Fibroblast of peridontal ligament (primary cell): Measurements from ENCODE around the gene TEX28.
"Not testable (repeated sequence)": the region's sequence is repeated elsewhere in the genome, so short reads cannot be mapped to it uniquely, and the experiment has no call there.

Source experiments
- DNase-seq: peaks from one replicate; pipeline ENCODE4 v3.0.0-alpha.2; 2010; ENCODE audit errors: extremely low read depth

TEX28 gene

DNA sequence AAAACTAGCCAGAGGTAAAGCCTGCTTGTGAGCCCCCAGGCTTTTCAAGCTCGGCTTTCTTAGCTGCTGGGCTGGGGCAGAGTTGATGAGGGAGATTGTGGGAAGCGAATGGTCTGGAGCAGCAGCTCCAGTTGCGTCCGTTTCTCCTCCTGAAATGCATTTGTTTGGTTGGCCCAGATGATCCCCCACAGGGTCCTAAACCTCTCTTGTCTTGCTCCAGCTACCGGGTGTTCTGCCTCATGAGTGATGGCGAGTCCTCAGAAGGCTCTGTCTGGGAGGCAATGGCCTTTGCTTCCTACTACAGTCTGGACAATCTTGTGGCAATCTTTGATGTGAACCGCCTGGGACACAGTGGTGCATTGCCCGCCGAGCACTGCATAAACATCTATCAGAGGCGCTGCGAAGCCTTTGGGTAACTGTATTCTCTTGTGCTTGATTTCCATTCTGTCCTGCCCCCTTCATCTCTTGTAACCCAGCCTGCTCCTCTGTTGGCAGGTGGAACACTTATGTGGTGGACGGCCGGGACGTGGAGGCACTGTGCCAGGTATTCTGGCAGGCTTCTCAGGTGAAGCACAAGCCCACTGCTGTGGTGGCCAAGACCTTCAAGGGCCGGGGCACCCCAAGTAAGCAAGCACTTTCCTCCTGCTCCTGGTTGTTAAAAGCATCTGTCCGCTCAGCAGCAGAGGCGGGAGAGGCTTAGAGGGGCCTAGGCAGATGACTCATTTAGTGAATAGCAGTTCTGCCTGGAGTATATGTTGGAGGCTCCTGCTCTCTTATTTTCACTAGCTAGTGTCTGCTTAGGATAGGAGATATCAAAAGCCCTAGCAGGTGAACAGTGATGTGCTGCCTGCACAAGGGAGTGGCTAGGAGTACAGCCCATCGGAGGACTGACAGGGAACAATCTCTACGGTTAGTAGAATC lies 16.0 kb upstream of the TEX28 start:
- no peak for DNase-seq

- no peak for DNase-seq
These were observed 14.3 kb upstream of the TEX28 start for GRCh38 chrX:154309041-154309775.

GRCh38 chrX:154308108-154308946 lies 13.4 kb upstream of the TEX28 start:
- DNase-seq = peak; percentile 23

DNA sequence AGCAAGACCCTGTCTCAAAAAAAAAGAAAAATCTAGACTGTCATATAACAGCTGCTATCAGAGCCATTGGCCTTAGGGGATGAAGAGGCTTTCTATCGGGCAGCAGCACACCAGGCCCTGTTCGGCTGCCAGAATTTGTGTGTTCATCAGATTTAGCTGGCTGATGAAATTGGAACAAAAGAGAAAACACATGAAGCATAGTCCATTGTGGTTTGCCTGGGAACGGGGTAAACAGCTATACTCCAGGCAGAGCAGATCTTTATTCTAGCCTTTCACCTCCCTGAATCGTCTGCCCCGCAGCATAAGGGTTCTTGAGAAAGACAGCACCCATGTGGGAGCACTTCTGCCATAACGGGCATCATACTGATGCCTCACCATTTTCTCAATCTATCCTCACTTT lies 12.3 kb upstream of the TEX28 start:
- DNase-seq = no peak

- DNase-seq = no peak
These were observed 10.7 kb upstream of the TEX28 start for GRCh38 chrX:154305541-154306205.

GRCh38 chrX:154304846-154305245 lies 9.9 kb upstream of the TEX28 start:
- no peak for DNase-seq

DNA sequence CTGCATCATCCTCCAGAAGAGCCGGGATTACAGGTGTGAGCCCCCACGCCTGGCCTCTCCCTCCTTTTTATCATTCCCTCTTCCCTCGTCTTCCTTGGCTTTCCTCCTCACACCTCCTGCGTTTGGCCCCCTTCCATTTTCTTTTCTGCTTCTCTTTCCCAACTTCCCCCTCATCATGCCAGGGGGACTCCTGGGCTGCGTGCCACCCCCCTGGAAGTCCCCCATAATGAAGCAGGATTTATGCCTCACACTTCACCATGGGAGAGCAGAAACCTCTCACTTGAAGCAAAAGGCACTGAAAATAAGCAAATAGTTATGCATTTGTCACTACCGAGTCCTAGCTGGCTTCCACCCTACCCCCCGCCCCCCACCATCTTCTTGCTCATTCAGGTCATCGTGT lies 8.6 kb upstream of the TEX28 start:
- no peak for DNase-seq

DNA sequence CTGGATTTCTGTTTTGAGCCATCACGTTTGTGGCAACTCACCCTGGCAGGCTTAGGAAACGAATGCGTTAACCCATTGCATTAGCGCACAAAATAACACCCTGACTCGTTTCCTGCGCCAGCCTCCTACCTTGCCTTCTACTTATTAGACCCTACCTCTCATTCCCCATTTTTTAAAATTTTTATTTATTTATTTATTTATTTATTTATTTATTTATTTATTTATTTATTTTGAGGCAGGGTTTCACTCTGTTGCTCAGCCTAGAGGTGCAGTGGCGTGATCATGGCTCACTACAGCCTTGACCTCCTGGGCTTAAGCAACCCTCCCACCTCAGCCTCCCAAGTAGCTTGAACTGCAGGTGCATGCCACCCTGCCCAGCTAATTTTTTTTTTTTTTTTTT lies 8.1 kb upstream of the TEX28 start:
- not testable (repeated sequence) for DNase-seq

DNA sequence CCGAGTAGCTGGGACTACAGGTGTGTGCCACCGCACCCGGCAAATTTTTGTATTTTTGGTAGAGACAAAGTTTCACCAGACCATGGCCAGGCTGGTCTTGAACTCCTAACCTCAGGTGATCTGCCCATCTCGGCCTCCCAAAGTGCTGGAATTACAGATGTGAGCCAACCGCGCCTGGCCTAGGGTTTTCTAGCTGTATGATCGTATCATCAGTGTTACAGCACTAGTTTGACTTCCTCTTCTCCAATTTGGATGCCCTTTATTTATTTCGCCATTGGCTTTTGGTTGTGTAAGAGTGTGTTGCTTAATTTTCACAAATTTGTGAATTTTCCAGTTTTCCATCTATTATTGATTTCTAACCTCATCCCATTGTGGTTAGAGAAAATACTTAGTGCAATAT lies 5.9 kb upstream of the TEX28 start:
- DNase-seq = no peak

DNA sequence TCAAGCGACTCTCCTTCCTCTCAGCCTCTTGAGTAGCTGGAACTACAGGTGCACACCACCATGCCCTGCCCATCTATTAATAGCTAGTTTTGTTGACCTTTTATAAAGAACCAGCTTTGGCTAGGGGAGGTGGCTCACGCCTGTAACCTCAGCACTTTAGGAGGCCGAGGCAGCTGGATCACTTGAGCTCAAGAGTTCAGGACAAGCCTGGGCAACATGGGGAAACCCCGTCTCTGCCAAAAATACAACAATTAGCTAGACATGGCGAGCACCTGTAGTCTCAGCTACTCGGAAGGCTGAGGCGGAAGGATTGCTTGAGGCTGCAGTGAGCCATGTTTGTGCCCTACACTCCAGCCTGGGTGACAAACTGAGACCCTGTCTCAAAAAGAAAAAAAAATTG lies 3.4 kb upstream of the TEX28 start:
- no peak for DNase-seq

GRCh38 chrX:154296731-154297130 lies 1.8 kb upstream of the TEX28 start:
- no peak for DNase-seq

DNA sequence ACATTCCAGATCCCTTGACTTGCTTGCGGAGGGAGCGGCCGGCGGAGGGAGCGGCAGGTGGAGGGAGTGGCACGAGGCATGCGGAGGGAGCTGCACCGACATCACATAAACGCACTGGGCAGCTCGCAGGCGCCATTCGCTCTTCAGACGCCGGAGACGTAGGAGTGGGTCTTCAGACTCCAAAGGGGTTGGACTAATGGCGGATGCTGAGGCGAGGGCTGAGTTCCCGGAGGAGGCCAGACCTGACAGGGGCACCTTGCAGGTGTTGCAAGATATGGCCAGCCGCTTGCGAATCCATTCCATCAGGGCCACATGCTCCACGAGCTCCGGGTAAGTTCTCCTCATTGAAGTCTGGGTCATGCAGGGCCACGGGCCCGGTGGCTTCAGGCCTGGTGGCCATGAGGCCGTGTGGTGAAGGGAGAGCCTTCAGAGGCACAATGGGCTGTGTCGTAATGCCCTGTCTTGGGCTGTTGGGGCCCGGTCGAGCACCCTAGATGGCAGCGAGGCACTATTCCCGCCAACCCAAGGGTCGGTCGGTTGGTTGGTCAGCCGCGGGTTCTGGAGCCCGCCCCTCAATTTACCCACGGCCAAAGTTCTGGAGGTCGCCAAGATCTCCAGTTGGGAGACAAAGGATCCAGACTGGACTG lies 863 bp upstream of the TEX28 start, which contains the start of gene TKTL1:
TKTL1 (plus strand) TSS at position 132 of the 647 bp plus-strand sequence; CDS start at position 197, 65 bp downstream.
- no peak for DNase-seq

DNA sequence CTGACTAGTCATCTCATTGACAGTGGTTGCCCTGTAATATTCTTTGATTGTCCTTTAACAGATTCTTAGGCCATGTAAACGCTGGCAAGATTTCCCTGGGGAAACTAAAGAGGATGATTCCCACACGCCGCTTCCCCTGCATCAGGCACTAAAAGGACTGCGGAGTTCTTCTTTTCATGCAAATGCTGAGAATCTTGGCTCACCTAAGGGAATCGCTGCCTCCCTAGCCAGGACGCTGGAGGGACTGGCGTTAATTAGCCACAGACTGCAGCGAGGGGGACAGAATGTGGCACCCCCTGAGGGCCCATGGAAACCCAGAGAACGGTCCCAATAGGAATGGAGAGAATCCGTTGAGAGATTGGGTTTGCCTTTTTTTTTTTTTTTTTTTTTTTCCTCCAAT lies 8.5 kb downstream of the TEX28 start:
- not testable (repeated sequence) for DNase-seq

GRCh38 chrX:154284489-154285338 lies 10.2 kb downstream of the TEX28 start:
- not testable (repeated sequence) for DNase-seq

- not testable (repeated sequence) for DNase-seq
These were observed 25.7 kb downstream of the TEX28 start for GRCh38 chrX:154269245-154269644.

- DNase-seq = not testable (repeated sequence)
These were observed 31.9 kb downstream of the TEX28 start for GRCh38 chrX:154263072-154263471.

- not testable (repeated sequence) for DNase-seq
These were observed 36.2 kb downstream of the TEX28 start for GRCh38 chrX:154258711-154259110.

DNA sequence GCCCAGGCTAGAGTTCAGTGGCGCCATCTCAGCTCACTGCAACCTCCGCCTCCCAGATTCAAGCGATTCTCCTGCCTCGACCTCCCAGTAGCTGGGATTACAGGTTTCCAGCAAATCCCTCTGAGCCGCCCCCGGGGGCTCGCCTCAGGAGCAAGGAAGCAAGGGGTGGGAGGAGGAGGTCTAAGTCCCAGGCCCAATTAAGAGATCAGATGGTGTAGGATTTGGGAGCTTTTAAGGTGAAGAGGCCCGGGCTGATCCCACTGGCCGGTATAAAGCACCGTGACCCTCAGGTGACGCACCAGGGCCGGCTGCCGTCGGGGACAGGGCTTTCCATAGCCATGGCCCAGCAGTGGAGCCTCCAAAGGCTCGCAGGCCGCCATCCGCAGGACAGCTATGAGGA lies 37.6 kb downstream of the TEX28 start, which contains the start of gene OPN1MW3:
OPN1MW3 (plus strand) TSS at position 301 of the 400 bp plus-strand sequence; CDS start at position 339, 38 bp downstream.
- DNase-seq = not testable (repeated sequence)

GRCh38 chrX:154248076-154248475 lies 46.8 kb downstream of the TEX28 start:
- not testable (repeated sequence) for DNase-seq
